ENCODE data around the gene PDE3B.

GRCh38 chr11:14766585-14766984 is 123.0 kb downstream of the PDE3B start:
- TF ChIP-seq CTCF (IDR thresholded peaks at IDR 0.05 in 8 of 11, conservative IDR thresholded peaks at IDR 0.05 in 3 of 11) (no peak), POLR2A (IDR thresholded peaks at IDR 0.05) (no peak), POLR2AphosphoS5 (IDR thresholded peaks at IDR 0.05) (no peak)
